IPS DF 4.7 (cell line): ENCODE data around the gene LIMS2.

Experiments
- DNase-seq: peaks from one replicate; pipeline ENCODE4 v3.0.0-alpha.2; 2013; ENCODE audit warnings: low spot score; ENCODE audit errors: extremely low read depth

LIMS2 gene

DNA sequence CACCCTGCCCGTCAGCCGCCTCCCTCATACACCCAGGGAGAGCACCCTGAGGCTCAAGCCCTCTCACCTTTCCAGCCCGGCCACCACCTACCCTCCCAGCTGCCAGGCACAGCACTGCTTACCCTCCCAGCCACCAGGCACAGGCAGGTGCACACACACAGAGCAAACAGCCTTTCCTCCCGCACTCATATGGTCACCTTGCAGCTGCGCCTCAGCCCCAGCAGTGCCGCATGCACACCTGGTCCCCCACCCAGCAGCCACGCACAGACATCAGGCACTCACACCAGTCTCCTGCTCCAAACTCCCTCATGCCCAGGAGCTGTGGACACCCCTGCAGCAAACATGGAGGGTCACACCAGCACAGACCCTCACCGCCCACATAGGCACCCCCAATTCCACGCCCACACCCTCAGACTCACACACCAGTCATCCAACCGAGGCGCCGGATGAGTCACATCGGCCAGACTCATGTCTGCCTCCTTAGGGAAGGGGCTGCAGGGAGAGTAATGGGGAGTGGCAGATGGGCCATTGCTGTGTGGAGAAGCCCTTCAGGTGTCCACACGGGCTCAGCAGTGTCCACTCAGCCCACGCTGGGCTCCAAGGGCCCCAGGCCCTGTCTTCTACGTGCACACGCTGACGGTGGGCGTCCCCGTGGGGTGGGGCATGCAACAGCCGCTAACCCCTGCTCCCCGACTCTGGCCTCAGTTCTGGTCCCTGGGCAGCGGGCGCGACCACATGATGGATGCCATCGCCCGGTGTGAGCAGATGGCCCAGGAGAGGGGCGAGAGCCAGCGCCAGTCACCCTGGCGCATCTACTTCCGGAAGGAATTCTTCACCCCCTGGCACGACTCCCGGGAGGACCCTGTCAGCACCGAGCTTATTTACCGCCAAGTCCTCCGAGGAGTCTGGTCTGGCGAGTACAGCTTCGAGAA lies 51.7 kb downstream of the LIMS2 start:
- no peak for DNase-seq

DNA sequence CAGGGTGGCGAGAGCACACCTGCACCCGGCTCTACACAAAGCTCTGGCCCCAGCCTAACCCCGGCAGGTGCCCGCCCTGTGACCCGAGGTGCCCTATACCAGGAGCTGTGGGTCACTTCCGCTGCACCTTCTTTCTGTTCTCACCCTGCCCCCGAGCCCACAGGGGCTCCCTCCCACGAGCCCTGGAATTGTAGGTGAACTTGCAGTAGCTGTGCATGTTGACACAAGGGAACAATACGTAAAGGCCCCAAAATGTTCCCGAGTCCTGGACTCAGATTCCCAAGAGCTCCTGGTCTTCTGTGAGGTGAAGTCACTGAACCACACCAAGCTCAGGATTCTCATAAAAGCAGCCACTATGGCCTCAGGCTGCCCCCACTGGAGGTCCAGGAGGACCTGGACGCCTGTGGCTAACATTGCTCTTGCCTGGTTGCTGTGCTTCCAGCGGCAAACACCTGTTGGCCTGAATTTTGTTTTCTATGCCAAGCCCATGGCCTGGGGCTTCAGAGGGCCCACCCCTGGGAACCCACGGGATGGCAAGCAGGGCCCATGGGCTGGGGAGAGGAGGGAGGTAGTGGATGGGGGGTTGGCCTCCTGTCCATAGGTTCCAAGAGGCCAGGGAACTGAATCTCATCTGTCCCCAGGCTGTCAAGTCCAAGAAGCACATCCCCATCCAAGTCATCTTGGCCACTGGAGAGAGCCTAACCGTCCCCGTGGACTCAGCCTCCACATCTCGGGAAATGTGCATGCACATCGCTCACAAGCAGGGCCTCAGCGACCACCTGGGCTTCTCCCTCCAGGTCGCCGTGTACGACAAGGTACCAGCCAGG lies 52.6 kb downstream of the LIMS2 start:
- DNase-seq, result no peak

DNA sequence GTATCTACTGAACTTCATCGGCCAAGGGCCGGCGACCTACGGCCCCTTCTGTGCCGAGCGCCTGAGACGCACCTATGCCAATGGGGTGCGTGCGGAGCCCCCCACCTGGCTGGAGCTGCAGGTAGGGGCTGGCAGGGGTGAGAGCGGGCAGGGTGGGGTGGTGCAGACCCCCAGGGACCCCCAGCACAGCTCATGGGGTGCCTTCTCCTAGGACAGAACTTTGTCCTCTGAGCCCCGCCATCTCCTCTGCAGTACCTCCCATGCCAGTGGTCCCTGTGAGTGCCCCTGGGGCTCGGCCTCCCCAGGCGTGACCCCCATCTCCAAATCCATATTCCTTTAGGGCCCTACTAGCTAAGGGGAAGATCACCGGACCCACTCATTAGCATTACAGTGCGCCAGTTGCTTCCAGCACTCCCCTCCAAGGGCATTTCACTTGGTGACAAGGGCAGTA lies 53.3 kb downstream of the LIMS2 start:
- no peak for DNase-seq

DNA sequence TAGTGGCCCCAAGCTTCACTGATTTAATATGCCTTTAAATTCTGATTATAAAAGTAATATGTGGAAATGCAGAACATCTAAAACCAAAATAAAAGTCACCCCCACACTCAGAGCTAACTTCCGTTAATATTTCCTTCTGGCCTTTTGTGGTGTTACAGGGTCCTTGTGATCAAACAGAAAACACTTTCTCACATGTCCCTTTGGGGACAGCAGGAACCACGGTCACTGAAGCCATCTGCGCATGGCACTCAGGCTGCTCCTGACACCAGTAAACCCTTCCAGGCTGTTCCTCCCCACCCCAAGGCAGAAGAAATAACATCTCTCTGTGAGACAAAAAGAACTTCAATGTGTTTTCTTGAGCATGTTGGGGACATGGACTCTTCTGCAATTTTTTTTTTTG lies 54.5 kb downstream of the LIMS2 start:
- no peak for DNase-seq

DNA sequence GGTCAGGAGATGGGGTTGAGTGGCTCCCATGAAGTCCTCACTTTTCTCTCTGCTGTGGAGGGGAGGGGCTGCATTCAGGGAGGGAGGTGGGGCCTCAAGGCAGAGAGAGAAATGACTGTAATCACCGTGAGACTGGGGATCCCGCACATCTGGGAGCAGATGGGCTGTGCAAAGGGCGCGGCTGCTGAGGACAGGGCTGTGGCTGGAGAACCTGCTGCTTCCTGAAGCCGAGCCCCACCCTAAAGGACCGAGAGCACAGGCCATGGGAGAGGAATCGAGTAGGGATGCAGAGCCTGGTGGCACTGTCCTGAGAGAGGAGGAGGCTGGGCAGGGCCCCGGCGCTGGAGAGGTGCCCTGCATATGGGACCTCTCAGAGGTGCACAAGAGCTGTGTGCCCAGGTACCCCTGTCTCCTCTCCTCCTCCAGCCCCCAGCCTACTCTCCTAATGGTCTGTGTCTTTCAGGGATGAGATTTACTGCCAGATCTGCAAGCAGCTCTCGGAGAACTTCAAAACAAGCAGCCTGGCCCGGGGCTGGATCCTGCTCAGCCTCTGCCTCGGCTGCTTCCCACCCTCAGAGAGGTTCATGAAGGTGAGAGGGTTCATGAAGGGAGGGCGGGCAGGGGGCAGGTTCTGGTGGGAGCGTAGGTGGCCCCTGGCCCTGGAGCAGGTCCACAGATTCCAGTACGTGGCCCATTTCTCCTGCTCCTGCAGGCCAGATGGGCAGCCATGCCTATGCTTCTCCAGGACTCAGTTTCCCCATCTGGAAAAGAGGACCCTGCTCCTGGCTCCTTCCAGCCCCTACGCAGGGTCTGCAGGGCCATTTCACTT lies 55.2 kb downstream of the LIMS2 start:
- DNase-seq, result no peak

- no peak for DNase-seq
Observed at GRCh38 chr2:127619203-127619590, 56.1 kb downstream of the LIMS2 start.

DNA sequence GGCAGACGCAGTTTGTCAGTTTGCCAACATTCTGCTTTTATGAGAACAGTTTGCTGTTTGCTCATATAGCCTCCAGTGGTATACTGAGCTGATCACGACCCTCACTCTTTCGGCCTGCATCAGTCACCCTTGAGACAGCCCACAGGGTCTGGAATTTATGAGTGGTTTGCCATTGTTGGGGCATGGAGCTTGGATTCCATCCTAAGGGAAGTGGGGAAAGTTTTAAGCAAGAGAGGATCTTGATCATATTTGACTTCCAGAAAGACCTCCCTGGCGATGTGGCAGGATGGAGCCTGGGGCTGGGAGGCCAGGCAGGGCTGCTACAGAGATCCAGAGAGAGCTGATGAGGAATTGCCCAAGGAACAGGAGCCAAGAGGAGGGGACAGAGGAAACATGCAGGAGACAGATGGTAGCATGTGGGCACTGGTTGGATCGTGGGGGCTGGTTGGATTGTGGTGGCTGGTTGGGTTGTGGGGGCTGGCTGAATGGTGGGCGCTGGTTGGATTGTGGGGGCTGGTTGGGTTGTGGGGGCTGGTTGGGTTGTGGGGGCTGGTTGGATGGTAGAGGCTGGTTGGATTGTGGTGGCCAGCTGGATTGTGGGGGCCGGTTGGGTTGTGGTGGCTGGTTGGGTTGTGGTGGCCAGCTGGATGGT lies 56.7 kb downstream of the LIMS2 start:
- no peak for DNase-seq

- no peak for DNase-seq
Observed at GRCh38 chr2:127615511-127616166, 59.7 kb downstream of the LIMS2 start.

GRCh38 chr2:127614731-127615130 lies 60.6 kb downstream of the LIMS2 start:
- DNase-seq, result no peak

GRCh38 chr2:127614246-127614645 lies 61.1 kb downstream of the LIMS2 start:
- no peak for DNase-seq

- DNase-seq, result no peak
Observed at GRCh38 chr2:127612111-127612822, 63.1 kb downstream of the LIMS2 start.

- no peak for DNase-seq
Observed at GRCh38 chr2:127611076-127611925, 64.0 kb downstream of the LIMS2 start.

GRCh38 chr2:127610561-127610960 lies 64.8 kb downstream of the LIMS2 start:
- DNase-seq, result no peak

- DNase-seq, result no peak
Observed at GRCh38 chr2:127609818-127610217, 65.5 kb downstream of the LIMS2 start.

- DNase-seq, result no peak
Observed at GRCh38 chr2:127609031-127609751, 66.1 kb downstream of the LIMS2 start.

DNA sequence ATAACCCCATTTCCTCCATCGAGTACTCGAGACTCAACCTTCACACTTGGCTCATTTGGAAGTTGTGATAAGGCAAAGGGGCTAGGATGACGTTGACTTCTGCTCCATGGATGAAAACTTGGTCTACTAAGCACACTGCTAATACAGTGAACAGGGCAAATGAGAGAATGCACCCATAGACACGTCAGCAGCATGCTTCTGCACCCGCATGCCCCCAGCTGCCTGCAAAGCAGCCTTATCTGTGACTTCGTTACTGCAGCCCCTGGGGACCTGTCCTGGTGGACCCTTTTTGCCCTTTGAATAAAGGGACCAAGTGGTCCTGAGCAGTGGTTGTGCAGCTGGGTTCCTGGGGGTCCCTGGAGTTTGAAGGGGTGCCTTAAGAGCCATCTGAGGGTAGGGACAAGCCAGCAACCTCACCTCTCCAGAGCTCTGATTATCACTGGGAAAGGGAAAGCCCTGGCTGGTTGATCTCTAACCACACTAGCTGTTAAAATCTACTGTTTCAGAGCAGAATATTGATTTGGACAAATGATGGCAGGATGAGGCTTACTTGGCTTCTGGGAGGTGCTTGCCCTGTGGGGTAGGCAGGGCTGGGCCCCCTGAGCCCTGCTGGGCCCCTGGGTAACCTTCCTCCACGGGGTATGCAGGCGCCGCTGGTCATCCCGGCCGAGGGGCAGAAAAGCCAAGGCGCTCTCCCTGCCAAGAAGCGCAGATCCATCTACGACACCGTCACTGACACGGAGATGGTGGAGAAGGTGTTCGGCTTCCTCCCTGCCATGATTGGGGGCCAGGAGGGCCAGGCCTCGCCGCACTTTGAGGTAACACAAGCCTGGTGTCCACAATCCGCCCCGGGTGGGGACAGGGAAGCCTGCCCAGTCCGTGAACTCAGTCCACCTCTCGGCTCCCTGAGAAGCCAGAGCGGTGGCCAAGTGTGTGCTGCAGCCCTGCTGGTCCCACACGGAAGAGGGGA lies 67.0 kb downstream of the LIMS2 start:
- DNase-seq, result no peak

GRCh38 chr2:127607399-127607908 lies 67.9 kb downstream of the LIMS2 start:
- no peak for DNase-seq
